Left colon (tissue), 2 donors: ENCODE data around the gene LIF. TPM values are rescaled to one million over a fixed set of nuclear protein-coding genes. Genes with fewer than 3 reads are reported as not detected.
"Not testable (repeated sequence)": the region's sequence is repeated elsewhere in the genome, so short reads cannot be mapped to it uniquely, and the experiment has no call there.

Source experiments
- ATAC-seq: fragments of 200-7000 bp; cut with Tn5 transposase; one replicate; pipeline ENCODE4 v1.9.1; 2020; ENCODE audit warnings: mild to moderate bottlenecking, moderate library complexity
- DNase-seq, 2 donors: peaks; one replicate each; pipeline ENCODE4 v3.0.0-alpha.2; 2020
- intact Hi-C, 2 donors: fragments of 100-400 bp; cut with DNase I in 1 of 2; cut with micrococcal nuclease in 1 of 2; formaldehyde crosslinking; loops; one replicate each; pipeline versions ENCODE4 v1.11.2 to v1.14.0; 2022; cut with DNase I, micrococcal nuclease
- total RNA-seq, 2 donors: library from RNA; stranded (reverse); fragmentation: NEBNext Ultra II Directional; extraction: Animal tissue kit (Norgen Biotek cat#: 25700); gene quantifications; one replicate each; pipeline ENCODE4 v1.2.1, GENCODE V29; 2021
- donor health status: DM: no; HTN: no; CAD: no.
- donor health status: DM: yes; HTN: yes; CAD: no.

Gene LIF
- total RNA-seq, 2 donors from 2014 or later: 8.2 to 11.7 TPM

DNA sequence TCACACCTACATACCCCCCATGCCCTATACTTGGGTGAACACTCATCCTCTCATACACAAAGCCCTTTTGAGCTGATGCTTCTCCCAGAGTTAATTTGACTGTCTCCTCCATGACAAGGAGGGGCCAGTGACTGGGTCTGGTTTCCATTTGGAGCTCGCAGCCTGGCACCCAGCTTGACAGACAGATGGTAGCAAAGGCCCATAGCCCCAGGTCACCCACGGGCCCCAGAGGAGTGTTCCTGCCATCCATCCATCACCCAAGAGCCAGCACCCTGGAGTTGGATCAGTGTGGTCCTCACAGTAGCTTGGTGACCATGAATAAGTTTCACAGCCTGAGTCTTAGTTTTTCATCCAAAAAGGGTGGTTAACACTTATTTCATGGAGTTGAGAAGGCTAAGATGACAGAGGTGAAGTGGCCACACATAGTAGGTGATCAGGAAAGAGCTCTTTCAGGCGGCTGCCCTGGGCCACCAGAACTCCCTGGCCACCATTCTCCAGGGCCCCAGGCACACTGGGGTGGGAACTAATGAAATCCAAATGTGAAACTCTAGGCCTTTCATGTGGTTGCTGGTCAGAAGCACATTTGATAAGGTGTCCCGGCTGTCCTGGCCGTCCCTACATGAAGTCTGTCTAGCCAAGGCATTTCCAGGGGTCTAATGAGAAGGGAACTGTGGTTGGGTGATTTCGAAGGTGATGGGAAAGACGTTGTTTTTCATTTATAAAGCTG is 42.4 kb downstream of the LIF start:
- no peak for DNase-seq
- ATAC-seq: no peak
- intact Hi-C loops: no loop called here

- intact Hi-C loops: no loop called here
- DNase-seq: peak; percentile 59 to 76
- ATAC-seq: peak; percentile 96
These were observed 44.0 kb downstream of the LIF start for GRCh38 chr22:30202531-30203006.

GRCh38 chr22:30201945-30202344 is 44.6 kb downstream of the LIF start:
- DNase-seq: no peak
- no peak for ATAC-seq
- intact Hi-C loops: no loop called here

DNA sequence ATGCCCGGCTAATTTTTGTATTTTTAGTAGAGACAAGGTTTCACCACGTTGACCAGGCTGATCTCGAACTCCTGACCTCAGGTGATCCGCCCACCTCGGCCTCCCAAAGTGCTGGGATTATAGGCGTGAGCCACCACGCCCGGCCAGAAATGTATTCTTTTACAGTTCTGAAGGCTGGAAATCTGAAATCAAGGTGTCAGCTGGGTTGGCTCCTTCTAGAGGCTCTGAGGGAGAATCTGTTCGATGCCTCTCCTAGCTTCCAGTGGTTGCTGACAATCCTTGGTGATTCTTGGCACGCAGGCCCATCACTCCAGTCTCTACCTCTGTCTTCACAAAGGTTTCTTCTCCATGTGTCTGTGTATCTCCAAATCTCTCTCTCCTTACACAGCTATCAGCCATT is 45.7 kb downstream of the LIF start:
- intact Hi-C loops, DNase-seq, ATAC-seq: not testable (repeated sequence)

- intact Hi-C loops: no loop called here
- DNase-seq (no peak), ATAC-seq (no peak)
These were observed 47.6 kb downstream of the LIF start for GRCh38 chr22:30198921-30199320.

- ATAC-seq: no peak
- no peak for DNase-seq
- intact Hi-C loops: no loop called here
These were observed 48.3 kb downstream of the LIF start for GRCh38 chr22:30198152-30198825.

DNA sequence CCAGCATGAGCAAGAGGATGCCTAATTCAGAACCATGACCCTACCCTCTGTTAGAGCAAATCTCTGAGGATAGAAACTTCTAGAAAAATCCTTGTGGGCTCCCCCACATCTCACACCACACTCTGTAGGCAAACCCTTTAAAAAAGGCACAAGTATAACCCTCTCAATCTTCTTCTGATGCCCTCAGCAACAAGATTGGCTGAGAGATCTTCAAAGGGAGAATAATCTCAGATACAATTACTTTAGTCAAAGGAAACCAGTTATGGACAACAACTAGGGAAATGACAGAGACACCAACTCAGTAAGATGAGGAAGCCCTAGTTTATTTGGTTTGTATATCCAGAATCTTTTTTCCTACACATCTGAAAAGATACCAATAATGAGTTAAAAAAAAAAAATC is 49.2 kb downstream of the LIF start:
- intact Hi-C loops: no loop called here
- no peak for DNase-seq
- no peak for ATAC-seq

DNA sequence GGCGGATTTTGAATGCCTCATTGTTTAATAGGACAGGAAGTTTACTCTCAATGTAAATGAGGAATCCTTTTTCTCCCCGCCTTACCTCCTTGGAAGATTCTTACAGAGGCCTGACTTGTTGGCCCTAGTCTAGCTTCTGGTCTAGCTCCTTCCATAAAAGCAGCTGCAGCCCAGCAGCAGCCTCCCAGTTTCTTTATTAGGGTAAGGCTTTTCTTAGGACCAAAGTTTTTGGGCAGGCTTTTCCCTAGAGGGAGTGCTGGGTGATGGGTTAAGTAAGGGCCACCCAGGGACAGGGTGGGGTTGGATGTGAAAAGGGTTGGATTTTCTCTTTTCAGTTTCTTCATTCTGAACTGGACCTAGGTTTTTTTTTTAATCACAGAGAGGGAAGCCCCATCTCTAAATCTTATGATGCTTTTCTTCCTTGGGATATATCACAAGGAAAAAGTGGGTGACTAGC is 49.7 kb downstream of the LIF start:
- ATAC-seq (peak; percentile 48), DNase-seq (no peak)
- intact Hi-C loops: no loop called here

DNA sequence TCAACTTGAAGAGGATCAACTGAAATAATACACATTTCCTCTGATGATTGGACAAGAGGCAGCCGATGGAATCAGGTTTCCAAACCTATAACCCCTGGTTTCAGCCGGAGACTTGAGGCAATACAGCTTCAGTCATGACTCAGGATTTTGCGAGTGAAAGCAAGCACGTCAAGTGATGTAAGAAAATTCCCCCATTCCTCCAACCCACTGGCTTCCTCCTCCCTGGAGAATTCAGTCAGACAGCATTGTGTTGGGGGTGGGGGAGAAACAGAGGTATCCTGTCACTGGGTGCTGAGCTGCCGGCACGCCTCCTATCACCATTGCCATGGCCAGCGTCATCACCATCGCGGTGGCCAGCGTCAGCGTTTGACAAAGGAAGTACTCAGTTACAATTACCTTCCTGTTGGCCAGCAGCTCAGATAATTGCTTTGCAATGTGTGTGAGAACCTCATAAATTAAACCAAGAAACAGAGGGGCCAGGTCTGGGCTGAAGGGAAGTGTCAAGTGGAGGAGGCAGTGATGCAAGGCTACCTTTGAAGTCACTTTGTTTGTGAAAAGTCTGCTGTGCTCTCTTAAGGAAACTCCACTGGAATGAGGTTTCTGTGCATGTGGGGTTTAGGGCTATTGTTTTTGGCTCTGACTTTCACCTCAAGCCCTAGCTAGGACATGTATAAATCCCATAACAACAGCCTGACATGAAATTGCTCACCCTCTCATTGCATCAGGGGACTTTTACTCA is 50.2 kb downstream of the LIF start:
- intact Hi-C loops: no loop called here
- peak; percentile 68 for ATAC-seq
- DNase-seq: peak; percentile 48 to 79

GRCh38 chr22:30195245-30196140 is 51.1 kb downstream of the LIF start:
- ATAC-seq: no peak
- DNase-seq: no peak
- intact Hi-C loops: no loop called here

DNA sequence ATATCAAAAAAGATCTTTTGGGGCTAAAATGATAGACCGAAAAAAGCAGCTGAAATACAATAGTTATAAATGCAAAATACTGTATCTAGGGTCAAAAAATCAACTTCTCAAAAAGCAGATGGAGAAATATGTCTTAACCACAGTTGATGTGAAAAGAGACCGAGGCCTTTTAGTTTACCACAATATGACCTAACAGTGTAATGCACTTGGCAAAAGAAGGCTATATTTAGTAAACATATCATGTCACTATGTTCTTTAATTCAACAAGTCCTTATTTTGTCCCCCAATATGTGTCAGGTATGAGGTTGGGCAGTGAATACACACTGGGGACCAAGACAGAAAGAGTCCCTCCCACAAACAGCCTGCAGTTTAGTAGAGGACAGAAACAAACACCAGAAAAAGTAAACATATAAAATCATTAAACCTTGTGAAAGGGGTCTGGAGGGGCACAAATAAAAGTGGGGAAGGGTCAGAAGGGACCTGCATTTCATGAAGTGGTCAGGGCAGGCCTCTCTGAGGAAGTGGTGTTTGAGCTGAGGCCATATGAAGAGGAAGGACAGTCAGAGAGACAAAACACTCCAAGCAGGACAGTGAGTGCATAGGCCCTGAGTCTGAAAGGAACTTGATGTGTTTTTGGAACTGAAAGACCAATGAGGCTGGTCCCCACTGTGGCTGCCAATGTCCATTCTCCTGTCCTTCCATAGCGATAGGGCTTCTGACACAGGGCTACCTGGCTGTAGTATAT is 53.4 kb downstream of the LIF start:
- intact Hi-C loops: no loop called here
- DNase-seq: no peak
- no peak for ATAC-seq

- intact Hi-C loops: no loop called here
- DNase-seq (no peak), ATAC-seq (no peak)
These were observed 54.1 kb downstream of the LIF start for GRCh38 chr22:30192427-30192826.

GRCh38 chr22:30191040-30191701 is 55.4 kb downstream of the LIF start:
- ATAC-seq (no peak), DNase-seq (no peak)
- intact Hi-C loops: no loop called here

DNA sequence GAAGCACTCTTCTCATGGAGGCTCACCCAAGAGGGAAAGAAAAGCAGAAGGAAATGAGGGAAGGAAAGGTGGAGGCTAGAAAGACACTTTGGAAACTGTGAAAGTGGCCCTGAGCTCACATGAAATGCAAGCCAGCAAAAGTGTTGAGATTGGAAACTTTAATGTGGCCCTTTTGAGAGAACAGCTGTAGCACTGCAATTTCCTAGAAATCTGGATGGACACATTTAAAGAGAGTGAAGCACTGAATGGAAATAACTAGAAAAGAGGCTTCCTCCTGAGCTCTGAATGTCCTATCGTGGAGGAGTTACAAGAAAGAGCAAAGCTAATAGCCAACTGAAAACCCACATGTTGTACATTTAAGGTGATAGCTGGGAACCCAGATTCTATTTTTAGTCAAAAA is 56.0 kb downstream of the LIF start:
- DNase-seq (no peak), ATAC-seq (no peak)
- intact Hi-C loops: no loop called here
